ENCODE measurements around the gene SP100. TPM values are rescaled to one million over a fixed set of nuclear protein-coding genes. Genes with fewer than 3 reads are reported as not detected.

SP100 gene
- total RNA-seq, 4 donors from 2014 or later, result 65.9 to 197 (median 123) TPM

DNA sequence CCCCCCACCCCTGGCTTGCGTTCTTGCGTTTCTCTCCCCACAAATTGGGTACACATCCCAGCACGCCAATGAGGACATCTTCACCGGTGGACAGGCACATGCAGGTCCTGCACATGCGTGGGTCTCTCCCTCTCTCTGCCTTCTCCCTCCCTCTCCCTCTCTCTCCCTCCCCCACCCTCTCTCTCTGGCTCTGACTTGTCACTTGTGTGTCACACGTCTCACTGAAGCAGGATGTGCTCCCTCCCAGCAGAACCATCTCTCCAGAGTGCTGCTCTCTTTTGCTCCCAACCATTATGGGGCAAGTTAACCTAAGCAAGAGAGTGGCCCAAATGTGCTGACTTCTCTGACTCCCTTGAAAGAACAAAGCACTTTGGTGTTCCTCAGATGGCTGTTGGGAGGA is 175.8 kb downstream of the SP100 start:
- intact Hi-C loops (cut with DNase I; ENCODE audit: low total_unique reads), result no loop called here

GRCh38 chr2:230592775-230593174 is 176.8 kb downstream of the SP100 start:
- H3K27ac ChIP-seq, result no peak overlapping the region
- no peak for TF ChIP-seq CTCF (IDR thresholded peaks at IDR 0.05)
- no peak for TF ChIP-seq POLR2A (IDR thresholded peaks at IDR 0.05)
- no peaks in the 10 kb centered on the region for H3K36me3 ChIP-seq
- no peak for DNase-seq
- intact Hi-C loops (cut with DNase I; ENCODE audit: low total_unique reads), result no loop called here
- H3K9me3 ChIP-seq, result no peaks in the 10 kb centered on the region
- no peaks in the 10 kb centered on the region for H3K4me1 ChIP-seq
- H3K4me3 ChIP-seq, result no peak overlapping the region
- no peaks in the 10 kb centered on the region for H3K27me3 ChIP-seq

More for the DNA sequence above, 175.8 kb downstream of the SP100 start:
- no peak overlapping the region for H3K4me3 ChIP-seq
- H3K9me3 ChIP-seq, result no peaks in the 10 kb centered on the region
- no peaks in the 10 kb centered on the region for H3K4me1 ChIP-seq
- DNase-seq, result no peak
- no peaks in the 10 kb centered on the region for H3K36me3 ChIP-seq
- H3K27me3 ChIP-seq, result no peaks in the 10 kb centered on the region
- TF ChIP-seq CTCF (IDR thresholded peaks at IDR 0.05) (no peak), POLR2A (IDR thresholded peaks at IDR 0.05) (no peak)
- no peak overlapping the region for H3K27ac ChIP-seq

Small RNA genes lying within 50 kb of the gene (small RNA-seq; reads per million reads assigned to genes)
- gene HMGB1P3 (not detected), gene RN7SL834P (not detected), gene RNU6-451P (not detected)

Other genes with a start within 250 kb of the SP100 start
- gene SP110, start 196.2 kb upstream of the SP100 start, total RNA-seq, result 10 to 100 TPM; 10.5 to 77.9 (median 23.8) TPM
- gene SP140, start 190.5 kb upstream of the SP100 start, total RNA-seq, result 1 to 10 TPM in 1 of 4 donors, under 1 TPM in 2, not detected in 1; 0.77 to 1.1 (median 0.97) TPM
- 10 to 100 TPM in 3 of 4 donors, 1 to 10 TPM in 1; 7.5 to 21.6 (median 14.1) TPM for gene SP140L, start 89.0 kb upstream of the SP100 start, total RNA-seq

All from uterus (tissue), 4 donors.